K562 treated with DMSO at 1 percent for 48 hours (cell line): ENCODE measurements around the gene EFCAB14. TPM values are rescaled to one million over a fixed set of nuclear protein-coding genes. Genes with fewer than 3 reads are reported as not detected.

Source experiments
- total RNA-seq: library from RNA; unstranded; fragments of 300-600 nt; gene quantifications from 2 replicates; pipeline ENCODE4 v1.2.3, GENCODE V29; 2022; ENCODE audit warnings: low replicate concordance; ENCODE audit errors: extremely low read depth

The EFCAB14 gene
- total RNA-seq = not detected in 2 replicates

GRCh38 chr1:46718727-46719622, at the start of gene EFCAB14:
TSS of gene EFCAB14 (minus strand) at chr1:46719114. CDS start at chr1:46718087, 1,027 bp downstream.

DNA sequence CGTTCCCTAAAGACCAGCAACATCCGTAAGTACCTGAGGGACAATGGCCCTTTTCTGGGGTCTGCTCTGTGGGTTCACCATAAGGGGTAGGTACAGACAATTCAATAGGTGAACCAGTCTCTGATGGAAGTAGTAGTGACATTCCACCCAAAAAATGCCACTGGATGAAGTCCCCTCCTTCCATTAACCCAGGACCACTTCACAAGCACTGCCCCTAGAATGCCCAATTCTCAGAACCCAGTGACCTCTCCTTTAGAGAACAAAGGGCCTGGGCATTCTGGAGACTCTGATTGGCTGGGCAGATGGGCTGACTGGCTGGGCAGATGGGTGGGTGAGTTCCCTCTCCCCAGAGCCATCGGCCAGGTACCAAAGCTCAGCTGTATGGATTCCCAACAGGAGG, 47.4 kb downstream of the EFCAB14 start, which contains the start of gene TEX38:
Gene TEX38 (plus strand): TSS at position 301 of the 400 bp plus-strand sequence. CDS start 81 bp downstream, at position 382.

DNA sequence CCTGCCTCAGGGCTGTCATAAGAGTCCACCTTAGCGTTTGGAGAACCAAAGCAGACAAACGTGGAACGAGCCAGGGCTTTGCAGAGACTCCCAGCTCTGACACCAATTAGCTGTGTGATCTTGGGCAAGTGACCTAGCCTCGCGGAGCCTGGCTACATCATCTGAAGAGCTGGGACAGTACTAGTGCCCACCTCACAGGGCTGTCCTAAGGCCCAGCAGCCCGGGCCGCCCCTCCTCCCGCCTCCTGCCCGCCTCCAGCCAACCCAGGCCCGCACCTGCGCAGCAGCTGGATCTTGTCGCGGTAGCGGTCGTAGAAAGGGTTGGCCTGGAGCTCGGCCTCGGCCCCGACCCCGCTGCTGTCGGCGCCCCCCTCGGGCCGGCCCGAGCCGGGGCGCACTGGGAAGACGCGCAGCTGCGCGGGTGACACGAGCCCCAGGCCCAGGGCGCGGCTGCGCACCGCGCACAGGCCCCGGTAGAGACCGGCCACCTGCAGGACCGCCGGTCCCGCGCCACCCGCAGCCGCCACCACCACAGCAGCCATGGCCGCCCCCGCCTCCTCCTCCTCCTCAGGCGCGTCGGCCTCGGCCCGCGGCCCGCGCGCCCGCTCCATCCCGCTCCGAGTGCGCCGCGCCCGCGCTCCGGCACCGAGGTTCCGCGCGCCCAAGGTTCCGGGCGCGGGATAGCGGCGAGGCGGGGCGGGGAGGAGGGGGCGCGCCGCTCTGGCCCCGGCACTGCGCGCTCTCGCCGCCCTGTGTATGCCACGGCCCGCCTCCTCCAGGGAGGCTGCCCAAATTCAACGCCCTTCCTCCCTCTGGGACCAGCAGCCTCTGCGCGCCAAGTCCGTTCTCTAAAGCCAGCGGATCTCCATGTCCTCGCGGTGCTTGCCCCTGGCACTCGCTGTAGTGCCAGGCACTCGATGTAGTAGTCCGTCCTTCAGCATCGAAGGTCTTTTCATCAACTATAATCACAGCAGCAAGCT, 50.8 kb downstream of the EFCAB14 start, which contains the start of gene ATPAF1:
Gene ATPAF1 (minus strand): TSS at position 583 of the 979 bp plus-strand sequence. CDS start 42 bp downstream, at position 541.

Other genes starting within 250 kb of the EFCAB14 start
- not detected in 2 replicates for gene DMBX1, start 229.3 kb downstream of the EFCAB14 start, total RNA-seq
- gene KNCN, start 167.5 kb downstream of the EFCAB14 start, total RNA-seq = not detected in 2 replicates
- not detected in 2 replicates for gene MKNK1, start 114.8 kb downstream of the EFCAB14 start, total RNA-seq
- not detected in 2 replicates for gene MOB3C, start 102.3 kb downstream of the EFCAB14 start, total RNA-seq
- gene ATPAF1, start 50.8 kb downstream of the EFCAB14 start, total RNA-seq = not detected in 2 replicates
- not detected in 2 replicates for gene TEX38, start 47.3 kb downstream of the EFCAB14 start, total RNA-seq
- not detected in 2 replicates for gene CYP4B1, start 79.9 kb upstream of the EFCAB14 start, total RNA-seq
- gene CYP4A11, start 222.4 kb upstream of the EFCAB14 start, total RNA-seq = not detected in 2 replicates